GM23338 (cell line): ENCODE results near the gene KCNIP3. TPM values are rescaled to one million over a fixed set of nuclear protein-coding genes. Genes with fewer than 3 reads are reported as not detected.

Experiments used
- ATAC-seq: fragments of 200-7000 bp; cut with Tn5 transposase; 3 replicates; pipeline ENCODE4 v1.9.1; 2020
- DNase-seq: peaks from one replicate; pipeline ENCODE4 v3.0.0-alpha.2; 2015; ENCODE audit warnings: low spot score
- H2AFZ ChIP-seq: fragments of 200-600 bp; sonication (generic); 2 replicates; pipeline ENCODE4 v1.8.0; 2016; ENCODE audit warnings: antibody characterized with exemption, mild to moderate bottlenecking, moderate library complexity
- H3F3A ChIP-seq: fragments of 200-600 bp; sonication (generic); replicated peaks from 2 replicates; pipeline ENCODE4 v1.8.0; 2017; ENCODE audit warnings: antibody characterized with exemption, mixed run types, low read depth
- H3K27ac ChIP-seq: fragments of 200-600 bp; sonication (generic); 2 replicates; pipeline ENCODE4 v1.6.1; 2016; ENCODE audit warnings: low read depth
- H3K27me3 ChIP-seq: fragments of 200-600 bp; sonication (generic); 2 replicates; pipeline ENCODE4 v1.8.0; 2016; ENCODE audit warnings: mild to moderate bottlenecking, mixed run types, moderate library complexity; ENCODE audit not compliant: insufficient read depth
- H3K36me3 ChIP-seq: fragments of 200-600 bp; sonication (generic); 2 replicates; pipeline ENCODE4 v1.8.0; 2016; ENCODE audit warnings: mild to moderate bottlenecking; ENCODE audit not compliant: insufficient read depth
- H3K4me1 ChIP-seq: fragments of 200-600 bp; sonication (generic); 2 replicates; pipeline ENCODE4 v1.8.0; 2016; ENCODE audit warnings: mild to moderate bottlenecking, moderate library complexity; ENCODE audit not compliant: insufficient read depth
- H3K4me2 ChIP-seq: fragments of 200-600 bp; sonication (generic); 2 replicates; pipeline ENCODE4 v1.7.1; 2017; ENCODE audit warnings: mixed run types
- H3K4me3 ChIP-seq: fragments of 200-600 bp; sonication (generic); 2 replicates; pipeline ENCODE4 v1.6.1; 2016; ENCODE audit warnings: mixed run types
- H3K79me2 ChIP-seq: fragments of 200-600 bp; sonication (generic); replicated peaks from 2 replicates; pipeline ENCODE4 v1.8.0; 2017; ENCODE audit warnings: mild to moderate bottlenecking; ENCODE audit not compliant: insufficient read depth
- H3K9me2 ChIP-seq: fragments of 200-600 bp; sonication (generic); 2 replicates; pipeline ENCODE4 v1.8.0; 2017; ENCODE audit not compliant: insufficient read depth
- H4K20me1 ChIP-seq: fragments of 200-600 bp; sonication (generic); replicated peaks from 2 replicates; pipeline ENCODE4 v1.8.0; 2017; ENCODE audit warnings: mild to moderate bottlenecking; ENCODE audit not compliant: insufficient read depth
- H3K27ac Mint-ChIP-seq: 2 replicates; pipeline ENCODE4 v1.8.0; 2020; ENCODE audit warnings: inconsistent platforms, mild to moderate bottlenecking, moderate library complexity, mixed read lengths
- H3K27me3 Mint-ChIP-seq: 3 replicates; pipeline ENCODE4 v1.8.0; 2022; ENCODE audit warnings: low read depth, mild to moderate bottlenecking, moderate library complexity, mixed read lengths, inconsistent platforms; ENCODE audit not compliant: insufficient read depth, poor library complexity
- H3K36me3 Mint-ChIP-seq: 3 replicates; pipeline ENCODE4 v1.8.0; 2021; ENCODE audit warnings: low read depth, mild to moderate bottlenecking, inconsistent platforms, moderate library complexity, mixed read lengths
- H3K4me1 Mint-ChIP-seq: 3 replicates; pipeline ENCODE4 v1.8.0; 2020; ENCODE audit warnings: mild to moderate bottlenecking, inconsistent platforms, mixed read lengths
- H3K4me3 Mint-ChIP-seq: 3 replicates; pipeline ENCODE4 v1.8.0; 2021; ENCODE audit warnings: moderate library complexity, mild to moderate bottlenecking, inconsistent platforms, mixed read lengths
- H3K9me3 Mint-ChIP-seq: 3 replicates; pipeline ENCODE4 v1.8.0; 2020; ENCODE audit warnings: moderate library complexity, mild to moderate bottlenecking, inconsistent platforms, mixed read lengths
- EZH2 ChIP-seq: fragments of 200-600 bp; sonication (generic); IDR thresholded peaks from one replicate; pipeline ENCODE4 v1.8.0; 2017; ENCODE audit warnings: antibody characterized with exemption, mild to moderate bottlenecking, low read depth; ENCODE audit not compliant: unreplicated experiment
- JUNB ChIP-seq: IDR thresholded peaks from one replicate; pipeline ENCODE4 v1.6.1; 2016; ENCODE audit warnings: antibody characterized with exemption; ENCODE audit not compliant: unreplicated experiment
- POLR2AphosphoS5 ChIP-seq: IDR thresholded peaks from 2 replicates; pipeline ENCODE4 v1.6.1; 2016; ENCODE audit warnings: antibody characterized with exemption, low read depth
- REST ChIP-seq: IDR thresholded peaks from one replicate; pipeline ENCODE4 v1.6.1; 2018; ENCODE audit warnings: antibody characterized with exemption; ENCODE audit not compliant: unreplicated experiment
- STAT1 ChIP-seq: IDR thresholded peaks from one replicate; pipeline ENCODE4 v1.6.1; 2016; ENCODE audit warnings: antibody characterized with exemption; ENCODE audit not compliant: unreplicated experiment
- ZNF114 ChIP-seq: fragments of 250-450 bp; sonication (Bioruptor Pico); IDR thresholded peaks from 2 replicates; pipeline ENCODE4 v1.5.0; 2020; ENCODE audit warnings: mild to moderate bottlenecking, moderate library complexity
- ZNF331 ChIP-seq: fragments of 250-450 bp; sonication (Bioruptor Pico); IDR thresholded peaks from 2 replicates; pipeline ENCODE4 v1.5.0; 2020; ENCODE audit warnings: low read depth, mild to moderate bottlenecking, moderate library complexity
- ZNF462 ChIP-seq: fragments of 250-450 bp; sonication (Bioruptor Pico); IDR thresholded peaks from 2 replicates; pipeline ENCODE4 v1.5.0; 2020; ENCODE audit warnings: mild to moderate bottlenecking, moderate library complexity
- polyA plus RNA-seq: library from polyadenylated mRNA; unstranded; fragments of >200 nt; fragmentation: Nextera tagmentation; extraction: Ambion mirVana; gene quantifications from 2 replicates; pipeline ENCODE4 v1.2.1, GENCODE V29; 2016
- total RNA-seq: library from RNA; depleted of rRNA; stranded (reverse); fragments of >200 nt; shearing (Covaris generic); gene quantifications from 2 replicates; pipeline ENCODE4 v1.2.3, GENCODE V29; 2014

KCNIP3 gene
- total and polyA plus RNA-seq, 2 experiments from 2014 or later, result 0.32 to 0.83 TPM

- Histone ChIP-seq H3K4me3 (no peak overlapping the region), H3K79me2 (no peaks in the 10 kb centered on the region), H3K36me3 (no peaks in the 10 kb centered on the region), H3K27me3 (0 out of 2 replicates have a peak, but pooled peaks cover 3% of the 10 kb centered on the region), H3K9me2 (no peaks in the 10 kb centered on the region), H3K4me1 (no peaks in the 10 kb centered on the region), H3K4me2 (no peak overlapping the region), H2AFZ (no peak overlapping the region), H4K20me1 (no peaks in the 10 kb centered on the region), H3K27ac (no peak overlapping the region), H3F3A (no peaks in the 10 kb centered on the region)
- no peak overlapping the region for H3K27ac Mint-ChIP-seq
- H3K4me1 Mint-ChIP-seq, result no peaks in the 10 kb centered on the region; the same call in 1 of the 3 replicates
- ATAC-seq, result no peak
- H3K36me3 Mint-ChIP-seq, result no peaks in the 10 kb centered on the region
- no peak for DNase-seq
- peaks cover 19% of the 10 kb centered on the region for H3K27me3 Mint-ChIP-seq
- peaks cover 2% of the 10 kb centered on the region; the same call in 2 of the 3 replicates for H3K9me3 Mint-ChIP-seq
- no peak overlapping the region for H3K4me3 Mint-ChIP-seq
- TF ChIP-seq ZNF114 (CRISPR knock-in tag) (no peak), ZNF462 (CRISPR knock-in tag) (no peak), ZNF331 (CRISPR knock-in tag) (no peak), POLR2AphosphoS5 (no peak), REST (no peak), JUNB (no peak), EZH2 (no peak), STAT1 (no peak)
Observed at GRCh38 chr2:95387358-95387757, 90.2 kb downstream of the KCNIP3 start.
